ENCODE results near the gene PLEKHG3.
A peak's percentile ranks its signal among the peaks of the same experiment; 100 is the strongest.

Gene PLEKHG3

GRCh38 chr14:64711039-64711438, 6.8 kb downstream of the PLEKHG3 start:
- no peak for TF ChIP-seq CTCF (conservative IDR thresholded peaks at IDR 0.05; ENCODE audit: control insufficient read depth, insufficient read depth, low read depth, low read length)
- DNase-seq (ENCODE audit: low read depth), result no peak
- H3K4me3 ChIP-seq (ENCODE audit: control insufficient read depth, low read depth, low read length), result no peak overlapping the region

- TF ChIP-seq CTCF (conservative IDR thresholded peaks at IDR 0.05; ENCODE audit: control insufficient read depth, insufficient read depth, low read depth, low read length), result no peak
- no peak for DNase-seq (ENCODE audit: low read depth)
- no peak overlapping the region for H3K4me3 ChIP-seq (ENCODE audit: control insufficient read depth, low read depth, low read length)
Observed at GRCh38 chr14:64713677-64714076, 9.5 kb downstream of the PLEKHG3 start.

GRCh38 chr14:64714432-64715025, 10.3 kb downstream of the PLEKHG3 start:
- TF ChIP-seq CTCF (conservative IDR thresholded peaks at IDR 0.05; ENCODE audit: control insufficient read depth, insufficient read depth, low read depth, low read length), result no peak
- no peak for DNase-seq (ENCODE audit: low read depth)
- no peak overlapping the region for H3K4me3 ChIP-seq (ENCODE audit: control insufficient read depth, low read depth, low read length)

GRCh38 chr14:64715146-64715627, 11.0 kb downstream of the PLEKHG3 start:
- no peak for TF ChIP-seq CTCF (conservative IDR thresholded peaks at IDR 0.05; ENCODE audit: control insufficient read depth, insufficient read depth, low read depth, low read length)
- no peak overlapping the region for H3K4me3 ChIP-seq (ENCODE audit: control insufficient read depth, low read depth, low read length)
- no peak for DNase-seq (ENCODE audit: low read depth)

GRCh38 chr14:64715628-64716412, 11.6 kb downstream of the PLEKHG3 start:
- no peak for DNase-seq (ENCODE audit: low read depth)
- no peak overlapping the region for H3K4me3 ChIP-seq (ENCODE audit: control insufficient read depth, low read depth, low read length)

GRCh38 chr14:64717870-64718269, 13.6 kb downstream of the PLEKHG3 start:
- no peak overlapping the region for H3K4me3 ChIP-seq (ENCODE audit: control insufficient read depth, low read depth, low read length)
- TF ChIP-seq CTCF (conservative IDR thresholded peaks at IDR 0.05; ENCODE audit: control insufficient read depth, insufficient read depth, low read depth, low read length), result no peak
- DNase-seq (ENCODE audit: low read depth), result peak; percentile 11

More at GRCh38 chr14:64715628-64716412, 11.6 kb downstream of the PLEKHG3 start:
- TF ChIP-seq CTCF (conservative IDR thresholded peaks at IDR 0.05; ENCODE audit: control insufficient read depth, insufficient read depth, low read depth, low read length), result no peak
